Large intestine (tissue), 3 donors: Measurements from ENCODE around the gene BEGAIN. TPM values are rescaled to one million over a fixed set of nuclear protein-coding genes. Genes with fewer than 3 reads are reported as not detected.

Source experiments
- DNase-seq, 2 donors: peaks; one replicate each; pipeline versions ENCODE4 v3.0.0 to v3.0.0-alpha.2; 2013
- H3K27ac ChIP-seq: one replicate; pipeline ENCODE4 v1.5.1; 2013; ENCODE audit warnings: low read length
- H3K27me3 ChIP-seq: 2 replicates; pipeline ENCODE4 v1.6.1; 2013; ENCODE audit warnings: low read length; ENCODE audit not compliant: control insufficient read depth, insufficient read depth
- H3K36me3 ChIP-seq: 2 replicates; pipeline ENCODE4 v1.6.1; 2013; ENCODE audit warnings: low read length; ENCODE audit not compliant: control insufficient read depth, insufficient read depth
- H3K4me1 ChIP-seq: one replicate; pipeline ENCODE4 v1.6.1; 2013; ENCODE audit warnings: low read length; ENCODE audit not compliant: control insufficient read depth, insufficient read depth
- H3K4me3 ChIP-seq: one replicate; pipeline ENCODE4 v1.5.1; 2013; ENCODE audit warnings: low read length
- H3K9me3 ChIP-seq: one replicate; pipeline ENCODE4 v1.6.1; 2013; ENCODE audit warnings: mild to moderate bottlenecking, low read depth, low read length, moderate library complexity; ENCODE audit not compliant: control insufficient read depth
- WGBS: methylation state at CpG from one replicate; pipeline ENCODE4 v1.1.5; 2013; ENCODE audit warnings: low lambda C conversion rate; ENCODE audit not compliant: insufficient coverage; 5-methylcytosine and 5-hydroxymethylcytosine counted together
- polyA plus RNA-seq: library from polyadenylated mRNA; unstranded; fragments of 120-200 nt; gene quantifications from one replicate; pipeline ENCODE4 v1.2.1, GENCODE V29; 2013

BEGAIN gene
- polyA plus RNA-seq, 1 donor: 3.0 TPM

- Histone ChIP-seq H3K27me3 (peaks cover 5% of the 10 kb centered on the region), H3K4me1 (peaks cover 4% of the 10 kb centered on the region), H3K27ac (no peak overlapping the region), H3K4me3 (no peak overlapping the region), H3K9me3 (no peaks in the 10 kb centered on the region), H3K36me3 (no peaks in the 10 kb centered on the region)
- no peak for DNase-seq
- WGBS: no CpG with 5 or more reads among the region's 22 CpGs
Observed at GRCh38 chr14:100556936-100557505, 30.2 kb downstream of the BEGAIN start.

- Histone ChIP-seq H3K27ac (no peak overlapping the region), H3K9me3 (no peaks in the 10 kb centered on the region), H3K4me1 (peaks cover 4% of the 10 kb centered on the region), H3K36me3 (no peaks in the 10 kb centered on the region), H3K27me3 (peaks cover 3% of the 10 kb centered on the region), H3K4me3 (no peak overlapping the region)
- no peak for DNase-seq
- WGBS: no CpG with 5 or more reads among the region's 12 CpGs
Observed at GRCh38 chr14:100556140-100556475, 31.1 kb downstream of the BEGAIN start.

- WGBS: no CpG with 5 or more reads among the region's 24 CpGs
- no peaks in the 10 kb centered on the region for H3K36me3 ChIP-seq
- H3K4me3 ChIP-seq: no peak overlapping the region
- H3K27me3 ChIP-seq: peaks cover 3% of the 10 kb centered on the region
- peaks cover 4% of the 10 kb centered on the region for H3K4me1 ChIP-seq
- no peak for DNase-seq
- no peaks in the 10 kb centered on the region for H3K9me3 ChIP-seq
- H3K27ac ChIP-seq: no peak overlapping the region
Observed at GRCh38 chr14:100555436-100556139, 31.6 kb downstream of the BEGAIN start.

DNA sequence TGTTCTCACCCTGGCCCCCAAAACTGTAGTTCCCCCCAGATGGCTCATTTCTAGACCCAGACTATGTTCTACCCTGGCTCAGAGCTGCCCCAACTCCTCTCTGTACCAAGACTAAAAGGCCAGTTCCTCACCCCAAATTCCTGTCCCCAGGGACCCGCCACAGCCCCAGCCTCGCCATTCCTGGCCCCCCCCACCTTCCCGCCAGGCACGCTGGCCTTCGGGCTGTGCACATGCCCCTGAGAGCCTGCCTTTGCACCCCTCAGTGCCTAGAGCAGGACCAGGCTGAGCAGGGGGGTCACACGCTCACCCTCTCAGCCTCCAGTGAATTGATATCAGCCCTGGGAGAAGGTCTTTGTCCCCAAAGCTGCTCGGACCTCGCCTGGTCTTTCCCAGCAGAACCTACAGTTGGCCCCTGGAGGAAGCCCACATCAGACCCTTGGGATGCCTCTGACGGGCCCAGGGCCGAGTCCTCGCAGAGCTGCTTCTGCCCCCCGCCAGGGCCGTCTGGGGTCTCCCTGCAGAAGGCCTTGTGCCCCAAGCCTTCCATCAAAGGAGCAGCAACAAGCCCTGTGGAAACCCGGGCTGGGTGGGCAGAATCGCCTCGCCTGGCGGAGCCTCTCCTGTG lies 32.4 kb downstream of the BEGAIN start:
- H3K27ac ChIP-seq: no peak overlapping the region
- H3K36me3 ChIP-seq: no peaks in the 10 kb centered on the region
- peaks cover 4% of the 10 kb centered on the region for H3K4me1 ChIP-seq
- H3K4me3 ChIP-seq: no peak overlapping the region
- H3K9me3 ChIP-seq: peaks cover under 1% of the 10 kb centered on the region
- no peak for DNase-seq
- no CpG with 5 or more reads among the region's 17 CpGs for WGBS
- peaks cover 3% of the 10 kb centered on the region for H3K27me3 ChIP-seq

DNA sequence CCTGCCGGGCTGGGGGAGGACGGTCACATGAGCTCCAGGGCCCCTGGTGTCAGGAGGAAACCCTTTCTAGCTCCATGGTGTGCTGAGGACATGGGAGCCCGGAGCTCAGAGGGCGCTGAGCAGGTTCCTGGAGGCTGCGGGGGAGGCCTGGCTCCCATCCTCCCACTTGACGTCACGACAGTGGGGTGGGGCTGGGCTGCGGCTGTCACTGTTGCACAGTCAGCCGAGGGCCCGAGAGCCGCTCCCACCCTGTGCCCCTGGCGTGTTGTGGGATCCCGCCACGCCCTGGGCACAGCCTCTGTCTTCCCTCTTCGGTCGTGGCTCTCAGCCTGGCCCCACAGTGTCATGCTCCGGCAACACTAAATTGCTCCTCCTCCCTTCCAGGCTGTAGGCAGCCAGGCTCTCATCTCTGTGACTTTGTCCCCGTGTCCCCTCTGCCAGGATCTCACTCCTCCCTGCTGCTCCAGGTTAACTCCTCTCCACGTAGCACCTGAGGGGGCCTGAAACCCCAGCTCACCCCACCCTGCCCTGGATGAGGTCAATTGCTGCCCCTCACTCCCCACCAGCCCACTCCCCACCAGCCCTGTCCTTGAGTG lies 33.0 kb downstream of the BEGAIN start:
- H3K9me3 ChIP-seq: peaks cover 3% of the 10 kb centered on the region
- no peaks in the 10 kb centered on the region for H3K36me3 ChIP-seq
- H3K27me3 ChIP-seq: peaks cover 3% of the 10 kb centered on the region
- WGBS: no CpG with 5 or more reads among the region's 19 CpGs
- DNase-seq: peak; percentile 76 to 87
- H3K4me1 ChIP-seq: peaks cover 9% of the 10 kb centered on the region
- H3K4me3 ChIP-seq: no peak overlapping the region
- H3K27ac ChIP-seq: no peak overlapping the region

GRCh38 chr14:100553471-100553870 lies 33.7 kb downstream of the BEGAIN start:
- no CpG with 5 or more reads among the region's 5 CpGs for WGBS
- peaks cover 3% of the 10 kb centered on the region for H3K9me3 ChIP-seq
- H3K4me1 ChIP-seq: peaks cover 9% of the 10 kb centered on the region
- peaks cover 3% of the 10 kb centered on the region for H3K27me3 ChIP-seq
- no peak overlapping the region for H3K4me3 ChIP-seq
- DNase-seq: no peak
- H3K36me3 ChIP-seq: no peaks in the 10 kb centered on the region
- no peak overlapping the region for H3K27ac ChIP-seq

DNA sequence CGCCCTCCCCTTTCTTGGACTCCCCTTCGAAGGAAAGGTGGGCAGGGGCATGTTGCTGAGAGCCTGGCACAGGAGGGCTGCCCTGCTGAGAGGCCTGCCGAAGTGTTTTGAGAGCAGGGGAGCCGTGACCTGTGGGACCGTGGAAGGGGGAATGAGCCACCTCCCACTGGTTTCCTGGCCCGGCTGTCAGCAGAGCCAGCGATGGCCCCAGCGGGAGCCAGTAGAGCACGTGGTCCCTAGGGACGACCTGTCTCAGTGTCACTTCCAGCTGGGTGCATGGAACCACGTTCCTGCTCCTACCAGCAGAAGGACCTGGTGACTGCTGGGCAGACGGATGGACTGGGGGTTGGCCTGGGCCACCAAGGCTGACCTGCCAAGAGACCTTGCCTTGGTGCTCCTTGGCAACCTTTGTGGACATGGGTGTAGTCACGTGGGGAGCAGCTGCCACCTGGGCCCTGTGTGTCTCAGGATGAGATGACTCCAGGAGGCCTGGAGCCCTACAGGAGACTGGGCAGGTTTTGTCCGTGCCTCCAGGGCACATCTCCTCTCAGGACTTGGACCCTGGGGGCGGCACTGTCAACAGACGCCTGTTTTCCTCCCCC lies 34.6 kb downstream of the BEGAIN start:
- H3K36me3 ChIP-seq: no peaks in the 10 kb centered on the region
- WGBS: no CpG with 5 or more reads among the region's 16 CpGs
- peaks cover 3% of the 10 kb centered on the region for H3K27me3 ChIP-seq
- H3K27ac ChIP-seq: no peak overlapping the region
- H3K9me3 ChIP-seq: peaks cover 3% of the 10 kb centered on the region
- peaks cover 9% of the 10 kb centered on the region for H3K4me1 ChIP-seq
- no peak for DNase-seq
- no peak overlapping the region for H3K4me3 ChIP-seq

- H3K9me3 ChIP-seq: peaks cover 3% of the 10 kb centered on the region
- H3K36me3 ChIP-seq: no peaks in the 10 kb centered on the region
- no peak for DNase-seq
- no peak overlapping the region for H3K27ac ChIP-seq
- no peaks in the 10 kb centered on the region for H3K27me3 ChIP-seq
- WGBS: no CpG with 5 or more reads among the region's 11 CpGs
- peaks cover 15% of the 10 kb centered on the region for H3K4me1 ChIP-seq
- H3K4me3 ChIP-seq: no peak overlapping the region
Observed at GRCh38 chr14:100551056-100551455, 36.2 kb downstream of the BEGAIN start.

DNA sequence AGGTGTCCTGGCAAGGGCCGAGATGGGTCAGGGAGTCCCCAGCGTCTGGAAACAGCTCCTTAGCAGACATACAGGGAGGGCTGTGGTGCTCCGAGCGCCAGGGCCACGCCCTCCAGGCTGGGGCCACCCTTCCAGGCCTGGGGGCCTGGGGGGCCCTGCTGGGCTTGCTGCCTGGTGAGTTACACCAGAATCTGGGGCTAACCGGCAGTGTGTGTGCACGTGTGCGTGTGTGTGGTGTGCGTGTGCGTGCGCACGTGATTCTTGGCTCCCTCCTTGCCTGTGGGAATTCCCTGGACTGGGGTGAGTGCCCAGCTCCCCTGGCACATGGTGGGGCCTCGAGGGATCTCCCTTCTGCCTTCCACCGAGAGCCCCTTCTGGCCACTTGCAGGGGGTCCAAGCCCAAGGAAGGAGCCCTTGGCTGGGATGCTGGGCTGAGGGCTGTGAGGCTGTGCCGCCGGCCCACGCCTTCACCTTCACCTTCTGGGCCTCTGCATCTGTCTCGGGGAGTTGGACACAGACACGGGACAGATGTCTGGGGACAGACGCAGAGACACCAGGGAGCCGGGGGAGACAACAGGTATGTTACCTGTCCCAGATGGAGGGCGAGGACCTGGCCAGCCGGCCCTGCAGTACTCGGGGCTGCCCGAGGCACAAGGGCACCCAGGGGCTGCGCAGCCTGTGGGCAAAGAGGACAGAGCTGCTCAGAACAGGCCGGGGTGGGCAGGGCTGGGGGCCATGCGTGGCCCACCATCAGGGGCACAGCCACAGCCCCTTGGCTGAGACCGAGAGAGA lies 37.2 kb downstream of the BEGAIN start:
- H3K27me3 ChIP-seq: no peaks in the 10 kb centered on the region
- peak; percentile 26 to 43 for DNase-seq
- no peak overlapping the region for H3K4me3 ChIP-seq
- peaks cover 22% of the 10 kb centered on the region for H3K4me1 ChIP-seq
- peaks cover 3% of the 10 kb centered on the region for H3K9me3 ChIP-seq
- no CpG with 5 or more reads among the region's 29 CpGs for WGBS
- H3K27ac ChIP-seq: no peak overlapping the region
- H3K36me3 ChIP-seq: no peaks in the 10 kb centered on the region

- H3K27me3 ChIP-seq: no peaks in the 10 kb centered on the region
- DNase-seq: no peak
- peaks cover 3% of the 10 kb centered on the region for H3K9me3 ChIP-seq
- WGBS: no CpG with 5 or more reads among the region's 15 CpGs
- no peak overlapping the region for H3K4me3 ChIP-seq
- peaks cover 21% of the 10 kb centered on the region for H3K4me1 ChIP-seq
- H3K36me3 ChIP-seq: no peaks in the 10 kb centered on the region
- no peak overlapping the region for H3K27ac ChIP-seq
Observed at GRCh38 chr14:100548939-100549338, 38.3 kb downstream of the BEGAIN start.
